WTC11 (cell line): Measurements from ENCODE around the gene EMSY.

Source experiments
- GTF2I ChIP-seq: fragments of 250-450 bp; sonication (Bioruptor Pico); conservative IDR thresholded peaks from 2 replicates; pipeline ENCODE4 v1.4.0; 2021; ENCODE audit warnings: mild to moderate bottlenecking
- JUN ChIP-seq: sonication (generic); formaldehyde crosslinking; IDR thresholded peaks from 2 replicates; pipeline ENCODE4 v1.8.0; 2023; ENCODE audit warnings: mild to moderate bottlenecking, missing genetic modification reagents
- KAT7 ChIP-seq: sonication (generic); formaldehyde crosslinking; IDR thresholded peaks from 2 replicates; pipeline ENCODE4 v1.8.1; 2023; ENCODE audit warnings: missing genetic modification reagents, mild to moderate bottlenecking, borderline replicate concordance
- NFE2L1 ChIP-seq: sonication (generic); formaldehyde crosslinking; IDR thresholded peaks from 2 replicates; pipeline ENCODE4 v1.8.1; 2023; ENCODE audit warnings: missing genetic modification reagents
- TF ChIP-seq, protein P1 (sequence below): fragments of 200-600 bp; IDR thresholded peaks from 2 replicates; pipeline ENCODE4 v1.8.0; 2022; ENCODE audit warnings: antibody characterized with exemption

DNA sequence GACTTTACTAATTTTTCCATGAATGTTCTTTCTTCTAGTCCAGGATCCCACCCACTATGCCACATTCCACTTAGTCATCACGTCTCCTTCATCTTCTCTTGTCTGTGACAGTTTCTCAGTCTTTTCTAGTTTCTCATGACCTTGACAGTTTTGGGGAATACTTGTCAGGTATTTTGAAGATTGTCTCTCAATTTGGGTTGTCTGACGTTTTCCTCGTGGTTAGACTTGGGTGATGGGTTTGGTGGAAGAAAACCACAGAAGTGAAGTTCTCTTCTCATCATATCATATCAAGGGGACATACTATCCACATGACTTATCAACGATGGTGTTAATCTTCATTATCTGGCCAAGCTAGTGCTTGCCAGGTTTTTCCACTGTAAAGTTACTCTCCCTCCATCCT lies 123.3 kb downstream of the EMSY start:
- TF ChIP-seq JUN (no peak), GTF2I (CRISPR knock-in tag) (no peak), NFE2L1 (CRISPR knock-in tag) (no peak), KAT7 (CRISPR knock-in tag) (no peak)
- TF ChIP-seq, protein P1, sequence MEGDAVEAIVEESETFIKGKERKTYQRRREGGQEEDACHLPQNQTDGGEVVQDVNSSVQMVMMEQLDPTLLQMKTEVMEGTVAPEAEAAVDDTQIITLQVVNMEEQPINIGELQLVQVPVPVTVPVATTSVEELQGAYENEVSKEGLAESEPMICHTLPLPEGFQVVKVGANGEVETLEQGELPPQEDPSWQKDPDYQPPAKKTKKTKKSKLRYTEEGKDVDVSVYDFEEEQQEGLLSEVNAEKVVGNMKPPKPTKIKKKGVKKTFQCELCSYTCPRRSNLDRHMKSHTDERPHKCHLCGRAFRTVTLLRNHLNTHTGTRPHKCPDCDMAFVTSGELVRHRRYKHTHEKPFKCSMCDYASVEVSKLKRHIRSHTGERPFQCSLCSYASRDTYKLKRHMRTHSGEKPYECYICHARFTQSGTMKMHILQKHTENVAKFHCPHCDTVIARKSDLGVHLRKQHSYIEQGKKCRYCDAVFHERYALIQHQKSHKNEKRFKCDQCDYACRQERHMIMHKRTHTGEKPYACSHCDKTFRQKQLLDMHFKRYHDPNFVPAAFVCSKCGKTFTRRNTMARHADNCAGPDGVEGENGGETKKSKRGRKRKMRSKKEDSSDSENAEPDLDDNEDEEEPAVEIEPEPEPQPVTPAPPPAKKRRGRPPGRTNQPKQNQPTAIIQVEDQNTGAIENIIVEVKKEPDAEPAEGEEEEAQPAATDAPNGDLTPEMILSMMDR, result no peak
